NB4 (cell line): Measurements from ENCODE around the gene POLR2F.

Source experiments
- DNase-seq: peaks from one replicate; pipeline ENCODE4 v3.0.0; 2010; ENCODE audit warnings: low read depth
- H3K4me3 ChIP-seq: one replicate; pipeline ENCODE4 v1.5.1; 2011; ENCODE audit warnings: mild to moderate bottlenecking, low read depth, low read length, moderate library complexity
- CTCF ChIP-seq: IDR thresholded peaks from one replicate; pipeline ENCODE4 v1.5.1; 2012; ENCODE audit warnings: low read depth, low read length
- MAX ChIP-seq: IDR thresholded peaks from 2 replicates; pipeline ENCODE4 v1.6.1; 2011; ENCODE audit warnings: low read depth, low read length
- MYC ChIP-seq: IDR thresholded peaks from 2 replicates; pipeline ENCODE4 v1.6.1; 2011; ENCODE audit warnings: low read depth, low read length
- POLR2A ChIP-seq: IDR thresholded peaks from 2 replicates; pipeline ENCODE4 v1.6.1; 2011; ENCODE audit warnings: mild to moderate bottlenecking; ENCODE audit not compliant: insufficient read length; ENCODE audit errors: extremely low read depth

POLR2F gene

GRCh38 chr22:37953437-37954179, at the start of gene POLR2F, which contains the start of gene C22orf23:
Gene POLR2F, plus strand, starts transcription at chr22:37953699. Its CDS starts 89 bp downstream, at chr22:37953788.
Gene C22orf23, minus strand, starts transcription at chr22:37953601. Its CDS starts 452 bp downstream, at chr22:37953149.
- DNase-seq = peak; percentile 92
- H3K4me3 ChIP-seq = peak within 1 kb of the TSS; percentile 94
- TF ChIP-seq MYC (0 out of 2 replicates have a peak, but pooled peaks have one; percentile 15), CTCF (no peak), POLR2A (peak; percentile 67), MAX (peak; percentile 51; the same call in 1 of the 2 replicates)

- DNase-seq = peak; percentile 96
- TF ChIP-seq POLR2A (no peak), MYC (peak; percentile 36; the same call in 1 of the 2 replicates), CTCF (no peak), MAX (no peak)
- no peak overlapping the region for H3K4me3 ChIP-seq
These were observed 48.6 kb upstream of the POLR2F start for GRCh38 chr22:37904572-37905533.

- TF ChIP-seq MYC (no peak), MAX (0 out of 2 replicates have a peak, but pooled peaks have one; percentile 23), CTCF (no peak), POLR2A (peak; percentile 30)
- peak; percentile 78 for DNase-seq
- H3K4me3 ChIP-seq = peak within 1 kb of the TSS; percentile 36
These were observed 47.8 kb upstream of the POLR2F start, which contains the start of gene MICALL1 for GRCh38 chr22:37905534-37906363. Gene MICALL1, plus strand, starts transcription at chr22:37906297. Its CDS starts 126 bp downstream, at chr22:37906423.

GRCh38 chr22:37906364-37907008, 47.0 kb upstream of the POLR2F start:
- H3K4me3 ChIP-seq = peak overlapping the region; percentile 36
- TF ChIP-seq MYC (no peak), MAX (no peak), POLR2A (no peak), CTCF (no peak)
- peak; percentile 32 for DNase-seq
